Left colon (tissue), 2 donors: Measurements from ENCODE around the gene BCL2L12. TPM values are rescaled to one million over a fixed set of nuclear protein-coding genes. Genes with fewer than 3 reads are reported as not detected.
"Not testable (repeated sequence)": the region's sequence is repeated elsewhere in the genome, so short reads cannot be mapped to it uniquely, and the experiment has no call there.

Experiments used
- ATAC-seq: fragments of 200-7000 bp; cut with Tn5 transposase; one replicate; pipeline ENCODE4 v1.9.1; 2020; ENCODE audit warnings: mild to moderate bottlenecking, moderate library complexity
- DNase-seq, 2 donors: peaks; one replicate each; pipeline ENCODE4 v3.0.0-alpha.2; 2020
- intact Hi-C, 2 donors: fragments of 100-400 bp; cut with DNase I in 1 of 2; cut with micrococcal nuclease in 1 of 2; formaldehyde crosslinking; loops; one replicate each; pipeline versions ENCODE4 v1.11.2 to v1.14.0; 2022; cut with DNase I, micrococcal nuclease
- long read RNA-seq: library from polyadenylated mRNA; unstranded; transcript quantifications from one replicate; pipeline ENCODE4 v2.0.0, GENCODE V29; 2021
- total RNA-seq, 2 donors: library from RNA; stranded (reverse); fragmentation: NEBNext Ultra II Directional; extraction: Animal tissue kit (Norgen Biotek cat#: 25700); gene quantifications; one replicate each; pipeline ENCODE4 v1.2.1, GENCODE V29; 2021
- donor health status: DM: no; HTN: no; CAD: no.
- donor health status: DM: yes; HTN: yes; CAD: no.

The BCL2L12 gene
- total RNA-seq = 10 to 100 TPM; 13.8 to 14.9 TPM
- long read RNA-seq, partial matches to known transcripts = 1 of 7 reads
- long read RNA-seq, other reads (novel, unspliced or antisense) = 4 of 7 reads

GRCh38 chr19:49665351-49666119 lies at the start of gene BCL2L12, which contains the start of gene IRF3:
Gene BCL2L12 (plus strand): TSS chr19:49665933. CDS start chr19:49666693, 760 bp downstream.
Gene IRF3 (minus strand): TSS chr19:49665857. CDS start chr19:49664838, 1,019 bp downstream.
- peak; percentile 85 for ATAC-seq
- DNase-seq = peak; percentile 98 to 99
- intact Hi-C loops = no loop called here

- intact Hi-C loops = no loop called here
- no peak for ATAC-seq
These were observed 49.2 kb upstream of the BCL2L12 start for GRCh38 chr19:49616532-49616931.

GRCh38 chr19:49616945-49617344 lies 48.8 kb upstream of the BCL2L12 start:
- ATAC-seq = no peak
- no peak for DNase-seq
- intact Hi-C loops = no loop called here

More at GRCh38 chr19:49616532-49616931, 49.2 kb upstream of the BCL2L12 start:
- DNase-seq = no peak

- not testable (repeated sequence) for ATAC-seq
These were observed 47.9 kb upstream of the BCL2L12 start for GRCh38 chr19:49617860-49618259.

GRCh38 chr19:49624967-49625910 lies 40.5 kb upstream of the BCL2L12 start:
- ATAC-seq (peak; percentile 56), DNase-seq (no peak)
- intact Hi-C loops = no loop called here

More at GRCh38 chr19:49617860-49618259, 47.9 kb upstream of the BCL2L12 start:
- intact Hi-C loops, DNase-seq: not testable (repeated sequence)

GRCh38 chr19:49626226-49626625 lies 39.5 kb upstream of the BCL2L12 start:
- DNase-seq = no peak
- intact Hi-C loops = no loop called here
- no peak for ATAC-seq

GRCh38 chr19:49629659-49630058 lies 36.1 kb upstream of the BCL2L12 start:
- intact Hi-C loops = no loop called here
- ATAC-seq = no peak
- no peak for DNase-seq

- peak; percentile 16 for ATAC-seq
- intact Hi-C loops = no loop called here
- no peak for DNase-seq
These were observed 34.6 kb upstream of the BCL2L12 start for GRCh38 chr19:49631014-49631588.

GRCh38 chr19:49631610-49632192 lies 34.0 kb upstream of the BCL2L12 start:
- intact Hi-C loops = no loop called here
- DNase-seq (no peak), ATAC-seq (no peak)

- ATAC-seq (no peak), DNase-seq (no peak)
- intact Hi-C loops = no loop called here
These were observed 33.2 kb upstream of the BCL2L12 start for GRCh38 chr19:49632576-49632975.

GRCh38 chr19:49633273-49633672 lies 32.5 kb upstream of the BCL2L12 start:
- intact Hi-C loops, ATAC-seq, DNase-seq: not testable (repeated sequence)

GRCh38 chr19:49635530-49636232 lies 30.1 kb upstream of the BCL2L12 start:
- ATAC-seq = no peak
- DNase-seq = no peak
- intact Hi-C loops = loop anchor here in 1 of 2 donors (5.0 kb wide), 1 partner anchor 43 kb away; the partner anchor contains the start of gene PRR12

GRCh38 chr19:49636233-49636932 lies 29.4 kb upstream of the BCL2L12 start:
- no peak for DNase-seq
- intact Hi-C loops = loop anchor here in 1 of 2 donors (5.0 kb wide), 1 partner anchor 44 kb away; the partner anchor contains the start of gene PRR12
- no peak for ATAC-seq

GRCh38 chr19:49637821-49638738 lies 27.7 kb upstream of the BCL2L12 start:
- peak; percentile 87 to 95 for DNase-seq
- ATAC-seq = peak; percentile 44
- intact Hi-C loops = loop anchor here in 1 of 2 donors (5.0 kb wide), 1 partner anchor 46 kb away; the partner anchor contains the start of gene PRR12

GRCh38 chr19:49639401-49640112 lies 26.2 kb upstream of the BCL2L12 start:
- intact Hi-C loops = loop anchor here in 1 of 2 donors (5.0 kb wide), 1 partner anchor 47 kb away; the partner anchor contains the start of gene PRR12
- ATAC-seq (no peak), DNase-seq (peak; percentile 48 to 62)
